H1 (cell line): ENCODE measurements around the gene MAN1C1. TPM values are rescaled to one million over a fixed set of nuclear protein-coding genes. Genes with fewer than 3 reads are reported as not detected.

Source experiments
- CTCF ChIA-PET: fragments of 300-600 bp; sonication (Branson Sonifier 250); formaldehyde crosslinking; loops from one replicate; lab custom pipeline; 2021; ENCODE audit not compliant: partially characterized antibody; lab: Charles Lee
- POLR2A ChIA-PET: fragments of 300-600 bp; sonication (Branson Sonifier 250); formaldehyde crosslinking; loops from one replicate; lab custom pipeline; 2021; ENCODE audit warnings: inconsistent platforms; ENCODE audit not compliant: partially characterized antibody; lab: Charles Lee
- DNase-seq, 2 experiments: peaks; one replicate each; pipeline versions ENCODE4 v3.0.0 to v3.0.0-alpha.2; 2010 to 2022; ENCODE audit warnings: low spot score in 2 of 2, low read depth in 1 of 2, mixed read lengths in 1 of 2
- FAIRE-seq: peaks from 2 replicates; lab custom pipeline; 2011; peaks lifted over from hg19 to GRCh38; lab: Jason Lieb, UNC
- H2AFZ ChIP-seq: 2 replicates; pipeline ENCODE4 v1.8.1; 2012; ENCODE audit warnings: low read length, inconsistent platforms
- H2AK5ac ChIP-seq: 2 replicates; pipeline ENCODE4 v1.6.1; 2013; ENCODE audit warnings: low read depth, low read length
- H2BK120ac ChIP-seq: replicated peaks from 2 replicates; pipeline ENCODE3; 2013; ENCODE audit warnings: low read depth, low read length, inconsistent platforms
- H2BK12ac ChIP-seq: 2 replicates; pipeline ENCODE4 v1.6.1; 2013; ENCODE audit warnings: low read depth, low read length
- H2BK15ac ChIP-seq: 2 replicates; pipeline ENCODE4 v1.6.1; 2013; ENCODE audit warnings: low read length
- H2BK20ac ChIP-seq: 2 replicates; pipeline ENCODE4 v1.6.1; 2013; ENCODE audit warnings: low read length
- H2BK5ac ChIP-seq: 2 replicates; pipeline ENCODE4 v1.6.1; 2013; ENCODE audit warnings: low read depth, low read length
- H3K14ac ChIP-seq: 2 replicates; pipeline ENCODE4 v1.6.1; 2013; ENCODE audit warnings: inconsistent platforms; ENCODE audit not compliant: insufficient read length
- H3K18ac ChIP-seq: 2 replicates; pipeline ENCODE4 v1.6.1; 2013; ENCODE audit warnings: low read length; ENCODE audit errors: extremely low read depth
- H3K23ac ChIP-seq: 2 replicates; pipeline ENCODE4 v1.6.1; 2013; ENCODE audit warnings: inconsistent platforms; ENCODE audit not compliant: insufficient read length
- H3K23me2 ChIP-seq: 2 replicates; pipeline ENCODE4 v1.6.1; 2013; ENCODE audit warnings: low read depth, low read length
- H3K27ac ChIP-seq: 2 replicates; pipeline ENCODE4 v1.6.1; 2011; ENCODE audit warnings: low read depth, low read length, inconsistent platforms
- H3K27me3 ChIP-seq, 4 experiments: replicated peaks in 1 of 4; 1 replicate in 1 of 4; 2 replicates in 3 of 4; pipeline versions ENCODE4 v1.6.1 to v1.8.1; 2011 to 2013; ENCODE audit warnings: low read length in 3 of 4, mild to moderate bottlenecking in 3 of 4, inconsistent platforms in 2 of 4, mixed read lengths in 2 of 4, moderate library complexity in 1 of 4; ENCODE audit not compliant: control insufficient read depth in 3 of 4, insufficient read depth in 3 of 4; ENCODE audit errors: extremely low read depth in 1 of 4
- H3K36me3 ChIP-seq, 4 experiments: 2 replicates each; pipeline versions ENCODE4 v1.6.1 to v1.8.1; 2011 to 2013; ENCODE audit warnings: mild to moderate bottlenecking in 4 of 4, low read length in 3 of 4, moderate library complexity in 2 of 4, control low read depth in 1 of 4, inconsistent platforms in 1 of 4; ENCODE audit not compliant: insufficient read depth in 4 of 4, control insufficient read depth in 2 of 4
- H3K4ac ChIP-seq: replicated peaks from 2 replicates; pipeline ENCODE3; 2013; ENCODE audit warnings: low read length, low read depth, mixed read lengths, inconsistent platforms; ENCODE audit not compliant: insufficient read length
- H3K4me1 ChIP-seq, 4 experiments: replicated peaks in 1 of 4; 1 replicate in 1 of 4; 2 replicates in 3 of 4; pipeline versions ENCODE4 v1.6.1 to v1.8.1; 2011 to 2013; ENCODE audit warnings: low read length in 3 of 4, inconsistent platforms in 2 of 4, mixed read lengths in 1 of 4; ENCODE audit not compliant: insufficient read depth in 4 of 4, control insufficient read depth in 3 of 4
- H3K4me2 ChIP-seq, 2 experiments: 2 replicates each; pipeline versions ENCODE4 v1.6.1 to v1.8.1; 2011 to 2013; ENCODE audit warnings: low read depth in 2 of 2, low read length in 2 of 2, control low read depth in 1 of 2, inconsistent platforms in 1 of 2, mild to moderate bottlenecking in 1 of 2; ENCODE audit not compliant: insufficient read depth in 1 of 2
- H3K4me3 ChIP-seq, 4 experiments: fragments of 200-600, 300-600 bp in 1 of 4; sonication (generic), shearing (Covaris generic), sonication (Bioruptor Twin) in 1 of 4; 2 replicates each; pipeline versions ENCODE4 v1.5.1 to v1.8.1; 2011 to 2016; ENCODE audit warnings: low read length in 4 of 4, low read depth in 3 of 4, control low read depth in 2 of 4, inconsistent platforms in 2 of 4, mild to moderate bottlenecking in 2 of 4, mixed read lengths in 1 of 4, moderate library complexity in 1 of 4; ENCODE audit not compliant: insufficient read depth in 2 of 4; ENCODE audit errors: extremely low read depth in 1 of 4
- H3K56ac ChIP-seq: replicated peaks from 2 replicates; pipeline ENCODE3; 2013; ENCODE audit warnings: low read depth, mild to moderate bottlenecking, mixed read lengths, low read length, inconsistent platforms; ENCODE audit not compliant: insufficient read length
- H3K79me1 ChIP-seq: 2 replicates; pipeline ENCODE4 v1.6.1; 2013; ENCODE audit warnings: low read depth, low read length, control low read depth
- H3K79me2 ChIP-seq, 2 experiments: 2 replicates each; pipeline versions ENCODE4 v1.6.1 to v1.8.1; 2012 to 2013; ENCODE audit warnings: low read length in 2 of 2, mild to moderate bottlenecking in 2 of 2, inconsistent platforms in 1 of 2; ENCODE audit not compliant: insufficient read depth in 2 of 2, control insufficient read depth in 1 of 2
- H3K9ac ChIP-seq, 4 experiments: replicated peaks in 1 of 4; 1 replicate in 1 of 4; 2 replicates in 3 of 4; pipeline versions ENCODE4 v1.6.1 to v1.8.1; 2011 to 2013; ENCODE audit warnings: low read depth in 3 of 4, low read length in 3 of 4, control low read depth in 2 of 4, mild to moderate bottlenecking in 2 of 4, moderate library complexity in 2 of 4, inconsistent platforms in 1 of 4; ENCODE audit errors: extremely low read depth in 1 of 4
- H3K9me3 ChIP-seq, 2 experiments: 2 replicates each; pipeline versions ENCODE4 v1.6.1 to v1.8.1; 2012 to 2013; ENCODE audit warnings: mild to moderate bottlenecking in 2 of 2, moderate library complexity in 2 of 2, control low read depth in 1 of 2, inconsistent platforms in 1 of 2, low read depth in 1 of 2, low read length in 1 of 2, mixed read lengths in 1 of 2; ENCODE audit not compliant: insufficient read depth in 2 of 2
- H4K20me1 ChIP-seq, 2 experiments: replicated peaks in 1 of 2; 2 replicates each; pipeline versions ENCODE3 to v1.8.1; 2011 to 2013; ENCODE audit warnings: inconsistent platforms in 2 of 2, low read length in 2 of 2, mild to moderate bottlenecking in 1 of 2; ENCODE audit not compliant: insufficient read depth in 2 of 2, control insufficient read depth in 1 of 2
- H4K5ac ChIP-seq: 2 replicates; pipeline ENCODE4 v1.6.1; 2013; ENCODE audit warnings: low read length, low read depth, mixed read lengths, inconsistent platforms; ENCODE audit not compliant: insufficient read length
- H4K8ac ChIP-seq: 2 replicates; pipeline ENCODE4 v1.8.0; 2013; ENCODE audit warnings: mild to moderate bottlenecking, moderate library complexity, low read length, inconsistent platforms; ENCODE audit not compliant: insufficient read depth; ENCODE audit errors: extremely low read depth
- H4K91ac ChIP-seq: replicated peaks from 2 replicates; pipeline ENCODE3; 2013; ENCODE audit warnings: low read length, mixed read lengths, inconsistent platforms; ENCODE audit not compliant: insufficient read length
- ASH2L ChIP-seq: fragments of 200-600, 300-600 bp; sonication (generic); IDR thresholded peaks from one replicate; pipeline ENCODE4 v1.7.1; 2017; ENCODE audit warnings: low read length
- BACH1 ChIP-seq: IDR thresholded peaks from 2 replicates; pipeline ENCODE4 v1.6.1; 2012; ENCODE audit warnings: low read length, improper control_type of control experiment
- CHD2 ChIP-seq: IDR thresholded peaks from 2 replicates; pipeline ENCODE4 v1.6.1; 2012; ENCODE audit warnings: low read length, improper control_type of control experiment
- EZH2 ChIP-seq: fragments of 200-600 bp; sonication (generic); IDR thresholded peaks from 2 replicates; pipeline ENCODE4 v1.7.1; 2012; ENCODE audit warnings: low read depth, mild to moderate bottlenecking, moderate library complexity, low read length, inconsistent platforms; ENCODE audit not compliant: severe bottlenecking
- TEAD4 ChIP-seq: IDR thresholded peaks from 2 replicates; pipeline ENCODE4 v1.6.1; 2012; ENCODE audit warnings: low read depth, low read length, inconsistent platforms, mixed read lengths
- ZNF274 ChIP-seq: IDR thresholded peaks from 2 replicates; pipeline ENCODE4 v1.7.0; 2012; ENCODE audit warnings: low read length, borderline replicate concordance; ENCODE audit errors: extremely low read depth
- WGBS, 2 experiments: shearing (Covaris generic) in 1 of 2; methylation state at CpG; one replicate each; pipeline versions ENCODE4 v1.1.6 to v1.1.7; 2013 to 2015; ENCODE audit warnings: low lambda C conversion rate in 2 of 2, mixed read lengths in 2 of 2, inconsistent platforms in 1 of 2, low coverage in 1 of 2, missing lambda C conversion rate in 1 of 2; ENCODE audit not compliant: insufficient replicate concordance in 2 of 2, insufficient coverage in 1 of 2, insufficient read length in 1 of 2; ENCODE audit errors: extremely low coverage in 1 of 2, missing lambda C conversion rate in 1 of 2; 5-methylcytosine and 5-hydroxymethylcytosine counted together
- polyA plus RNA-seq, 7 experiments: library from polyadenylated mRNA; depleted of rRNA in 3 of 7; stranded (reverse) in 5 of 7; unstranded in 2 of 7; fragments of >200 nt in 5 of 7; fragments of 200-250 nt in 2 of 7; gene quantifications; 1 replicate in 5 of 7; 2 replicates in 1 of 7; 4 replicates in 1 of 7; pipeline versions ENCODE4 v1.2.1 to v1.2.3, GENCODE V29; 2011 to 2013; ENCODE audit warnings: missing spikeins in 2 of 7, mixed read lengths in 2 of 7
- total RNA-seq: library from RNA; stranded (reverse); fragmentation: NEBNext Ultra II Directional; extraction: Animal tissue kit (Norgen Biotek cat#: 25700); gene quantifications from 2 replicates; pipeline ENCODE4 v1.2.1, GENCODE V29; 2021
- TF ChIP-seq, protein P1 (sequence below), 3 experiments: IDR thresholded peaks; 1 replicate in 2 of 3; 2 replicates in 1 of 3; pipeline versions ENCODE4 v1.5.1 to v1.6.1; 2011; ENCODE audit warnings: low read length in 3 of 3, mild to moderate bottlenecking in 3 of 3, inconsistent platforms in 2 of 3, low read depth in 1 of 3, moderate library complexity in 1 of 3; ENCODE audit not compliant: insufficient read depth in 1 of 3; ENCODE audit errors: control extremely low read depth in 1 of 3
- TF ChIP-seq, protein P2 (sequence below): IDR thresholded peaks from 2 replicates; pipeline ENCODE4 v1.6.1; 2011; ENCODE audit warnings: low read depth, mild to moderate bottlenecking, low read length; ENCODE audit not compliant: insufficient read depth

MAN1C1 gene
- total and polyA plus RNA-seq, 2 of the 8 experiments (the other 6 are each of a cell fraction or from before 2014, with no cell fraction given): 7.8 to 15.2 TPM

DNA sequence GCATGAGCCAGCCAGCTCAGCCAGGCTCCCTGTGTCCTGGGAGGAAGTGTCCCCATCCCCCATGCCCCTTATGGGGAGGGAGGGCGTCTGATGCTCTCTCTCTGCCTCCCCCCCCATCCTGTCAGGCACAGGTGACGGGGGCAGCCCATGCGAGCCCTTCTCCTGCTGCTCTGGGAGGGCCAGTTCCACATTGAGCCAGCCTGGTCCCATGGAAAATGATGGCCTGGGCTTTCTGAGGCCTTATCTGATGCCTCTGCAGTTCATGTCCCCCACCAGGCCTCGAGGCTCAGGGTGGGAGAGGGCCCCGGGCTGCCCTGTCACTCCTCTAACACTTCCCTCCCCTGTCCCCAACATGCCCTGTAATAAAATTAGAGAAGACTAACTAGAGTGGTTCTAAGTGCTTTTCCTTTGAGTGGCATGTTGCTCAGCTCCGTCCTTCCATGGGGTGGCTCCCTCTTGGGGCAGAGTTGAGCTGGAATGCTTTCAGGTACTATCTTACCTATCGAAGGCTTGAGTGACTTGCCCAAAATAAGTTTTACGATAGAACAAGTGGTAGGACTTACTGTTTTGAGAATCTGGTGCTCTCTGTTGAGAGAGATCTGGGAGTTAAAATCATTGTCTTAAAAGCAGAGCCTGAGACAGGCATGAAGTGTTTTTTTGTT lies 201.4 kb downstream of the MAN1C1 start:
- no peak overlapping the region for H4K5ac ChIP-seq
- H4K8ac ChIP-seq: no peak overlapping the region
- no peak overlapping the region for H3K4ac ChIP-seq
- 0 out of 2 replicates have a peak overlapping the region, but pooled peaks have one; percentile 34 for H3K18ac ChIP-seq
- peak overlapping the region in 1 of 2 experiments; percentile 90; a peak in 2 of 4 replicates for H3K4me2 ChIP-seq
- H2BK20ac ChIP-seq: no peak overlapping the region
- ChIA-PET CTCF (interaction anchor here (0.7 to 3.8 kb wide), 17 partner anchors 10 to 329 kb away, joined by 3 to 20 read pairs (median 3); no protein-coding TSS in a partner anchor), POLR2A (interaction anchor here (0.6 to 5.5 kb wide), 7 partner anchors 8 to 370 kb away, joined by 3 to 32 read pairs (median 3); no protein-coding TSS in a partner anchor)
- DNase-seq (no peak), FAIRE-seq (peak; percentile 36)
- peaks cover 12 to 25% (median 15%) of the 10 kb centered on the region in 4 experiments for H3K4me1 ChIP-seq
- H2BK5ac ChIP-seq: 0 out of 2 replicates have a peak overlapping the region, but pooled peaks have one; percentile 62
- H4K91ac ChIP-seq: no peak overlapping the region
- peaks cover 0 to 7% (median 0%) of the 10 kb centered on the region in 4 experiments; a peak in 2 of 8 replicates for H3K36me3 ChIP-seq
- no peak overlapping the region for H3K56ac ChIP-seq
- H3K4me3 ChIP-seq: no peak overlapping the region
- no peak overlapping the region for H2AK5ac ChIP-seq
- no peak overlapping the region for H2BK120ac ChIP-seq
- no peak overlapping the region for H3K14ac ChIP-seq
- H3K27ac ChIP-seq: no peak overlapping the region
- H3K79me2 ChIP-seq: peaks cover 0 to 3% of the 10 kb centered on the region in 2 experiments; a peak in 1 of 4 replicates
- H2BK15ac ChIP-seq: no peak overlapping the region
- no peak overlapping the region for H3K23ac ChIP-seq
- H4K20me1 ChIP-seq: peaks cover 13% of the 10 kb centered on the region in 2 experiments
- H3K23me2 ChIP-seq: peaks cover 12% of the 10 kb centered on the region
- H2BK12ac ChIP-seq: 0 out of 2 replicates have a peak overlapping the region, but pooled peaks have one; percentile 75
- H3K27me3 ChIP-seq: peaks cover 0 to 6% (median 2%) of the 10 kb centered on the region in 4 experiments; a peak in 4 of 7 replicates
- H3K9me3 ChIP-seq: no peaks in the 10 kb centered on the region
- H3K9ac ChIP-seq: no peak overlapping the region
- 46% methylated on average over 8 of the region's 8 CpGs; no CpG with 5 or more reads in 1 of the 2 experiments for WGBS, 2 experiments
- H3K79me1 ChIP-seq: peaks cover 8% of the 10 kb centered on the region; the same call in 1 of the 2 replicates
- no peak overlapping the region for H2AFZ ChIP-seq
- no peak for TF ChIP-seq ASH2L
- TF ChIP-seq, protein P1, sequence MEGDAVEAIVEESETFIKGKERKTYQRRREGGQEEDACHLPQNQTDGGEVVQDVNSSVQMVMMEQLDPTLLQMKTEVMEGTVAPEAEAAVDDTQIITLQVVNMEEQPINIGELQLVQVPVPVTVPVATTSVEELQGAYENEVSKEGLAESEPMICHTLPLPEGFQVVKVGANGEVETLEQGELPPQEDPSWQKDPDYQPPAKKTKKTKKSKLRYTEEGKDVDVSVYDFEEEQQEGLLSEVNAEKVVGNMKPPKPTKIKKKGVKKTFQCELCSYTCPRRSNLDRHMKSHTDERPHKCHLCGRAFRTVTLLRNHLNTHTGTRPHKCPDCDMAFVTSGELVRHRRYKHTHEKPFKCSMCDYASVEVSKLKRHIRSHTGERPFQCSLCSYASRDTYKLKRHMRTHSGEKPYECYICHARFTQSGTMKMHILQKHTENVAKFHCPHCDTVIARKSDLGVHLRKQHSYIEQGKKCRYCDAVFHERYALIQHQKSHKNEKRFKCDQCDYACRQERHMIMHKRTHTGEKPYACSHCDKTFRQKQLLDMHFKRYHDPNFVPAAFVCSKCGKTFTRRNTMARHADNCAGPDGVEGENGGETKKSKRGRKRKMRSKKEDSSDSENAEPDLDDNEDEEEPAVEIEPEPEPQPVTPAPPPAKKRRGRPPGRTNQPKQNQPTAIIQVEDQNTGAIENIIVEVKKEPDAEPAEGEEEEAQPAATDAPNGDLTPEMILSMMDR (IDR thresholded peaks at IDR 0.05; ENCODE audit: control extremely low read depth in 1 of 3, insufficient read depth in 1 of 3, low read depth in 1 of 3, low read length in 3 of 3): peak; percentile 41 to 58 (median 44); a peak in 3 of 4 replicates
- TF ChIP-seq, protein P2, sequence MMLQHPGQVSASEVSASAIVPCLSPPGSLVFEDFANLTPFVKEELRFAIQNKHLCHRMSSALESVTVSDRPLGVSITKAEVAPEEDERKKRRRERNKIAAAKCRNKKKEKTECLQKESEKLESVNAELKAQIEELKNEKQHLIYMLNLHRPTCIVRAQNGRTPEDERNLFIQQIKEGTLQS: no peak
- TF ChIP-seq CHD2: no peak
- no peak for TF ChIP-seq ZNF274
- TF ChIP-seq TEAD4: 0 out of 2 replicates have a peak, but pooled peaks have one; percentile 37
- no peak for TF ChIP-seq BACH1
- TF ChIP-seq EZH2: no peak
